OCI-LY1 (cell line): Measurements from ENCODE around the gene RPL7A.
"Not testable (repeated sequence)": the region's sequence is repeated elsewhere in the genome, so short reads cannot be mapped to it uniquely, and the experiment has no call there.

Source experiments
- H2AFZ ChIP-seq: fragments of 200-600 bp; sonication (generic), shearing (Covaris generic); 2 replicates; pipeline ENCODE4 v1.6.0; 2014; ENCODE audit warnings: antibody characterized with exemption, mild to moderate bottlenecking, low read length
- H3F3A ChIP-seq: fragments of 200-600 bp; sonication (generic), shearing (Covaris generic); 2 replicates; pipeline ENCODE4 v1.6.0; 2014; ENCODE audit warnings: mild to moderate bottlenecking, antibody characterized with exemption, low read length, moderate library complexity; ENCODE audit not compliant: insufficient read depth
- H3K27ac ChIP-seq: fragments of 200-600 bp; sonication (generic); 2 replicates; pipeline ENCODE4 v1.5.1; 2014; ENCODE audit warnings: low read length, mixed run types, mild to moderate bottlenecking, low read depth; ENCODE audit not compliant: poor library complexity, severe bottlenecking
- H3K27me3 ChIP-seq: fragments of 200-600 bp; sonication (generic); 2 replicates; pipeline ENCODE4 v1.6.0; 2014; ENCODE audit warnings: antibody characterized with exemption, mild to moderate bottlenecking, low read length, moderate library complexity; ENCODE audit not compliant: insufficient read depth
- H3K36me3 ChIP-seq: fragments of 200-600 bp; sonication (generic); 2 replicates; pipeline ENCODE4 v1.6.1; 2014; ENCODE audit warnings: mild to moderate bottlenecking, antibody characterized with exemption, low read length, moderate library complexity, mixed read lengths; ENCODE audit not compliant: insufficient read depth
- H3K4me1 ChIP-seq: fragments of 200-600 bp; sonication (generic); 2 replicates; pipeline ENCODE4 v1.5.1; 2014; ENCODE audit warnings: mild to moderate bottlenecking, low read length, moderate library complexity; ENCODE audit not compliant: insufficient read depth, severe bottlenecking
- H3K4me2 ChIP-seq: fragments of 200-600 bp; sonication (generic), shearing (Covaris generic); 2 replicates; pipeline ENCODE4 v1.6.1; 2014; ENCODE audit warnings: low read length
- H3K4me3 ChIP-seq: fragments of 200-600 bp; sonication (generic); 2 replicates; pipeline ENCODE4 v1.5.1; 2014; ENCODE audit warnings: low read length, low read depth, mild to moderate bottlenecking, mixed read lengths; ENCODE audit not compliant: poor library complexity, severe bottlenecking
- H3K79me2 ChIP-seq: fragments of 200-600 bp; shearing (Covaris generic); 2 replicates; pipeline ENCODE4 v1.6.1; 2016; ENCODE audit warnings: mixed run types, low read length, mixed read lengths; ENCODE audit not compliant: insufficient read depth
- H3K9ac ChIP-seq: fragments of 200-600 bp; sonication (generic), shearing (Covaris generic); 2 replicates; pipeline ENCODE4 v1.6.1; 2014; ENCODE audit warnings: mild to moderate bottlenecking, low read length, mixed read lengths
- H3K9me2 ChIP-seq: fragments of 200-600 bp; sonication (generic), shearing (Covaris generic); 2 replicates; pipeline ENCODE4 v1.6.1; 2014; ENCODE audit warnings: low read depth, mild to moderate bottlenecking, low read length, mixed read lengths
- H3K9me3 ChIP-seq: fragments of 200-600 bp; shearing (Covaris generic); 2 replicates; pipeline ENCODE4 v1.6.1; 2014; ENCODE audit warnings: low read length, mixed read lengths
- H4K20me1 ChIP-seq: fragments of 200-600 bp; sonication (generic), shearing (Covaris generic); 2 replicates; pipeline ENCODE4 v1.6.0; 2016; ENCODE audit warnings: mild to moderate bottlenecking, low read length; ENCODE audit not compliant: insufficient read depth
- EZH2 ChIP-seq: fragments of 200-600 bp; sonication (generic), shearing (Covaris generic); IDR thresholded peaks from 2 replicates; pipeline ENCODE4 v1.8.0; 2017; ENCODE audit warnings: borderline replicate concordance, mixed run types, mild to moderate bottlenecking, antibody characterized with exemption, low read length, moderate library complexity, mixed read lengths
- TF ChIP-seq, protein P1 (sequence below): fragments of 200-600 bp; sonication (generic), shearing (Covaris generic); IDR thresholded peaks from 2 replicates; pipeline ENCODE4 v1.5.1; 2017; ENCODE audit warnings: mild to moderate bottlenecking, antibody characterized with exemption, low read length, moderate library complexity, mixed read lengths

The RPL7A gene

DNA sequence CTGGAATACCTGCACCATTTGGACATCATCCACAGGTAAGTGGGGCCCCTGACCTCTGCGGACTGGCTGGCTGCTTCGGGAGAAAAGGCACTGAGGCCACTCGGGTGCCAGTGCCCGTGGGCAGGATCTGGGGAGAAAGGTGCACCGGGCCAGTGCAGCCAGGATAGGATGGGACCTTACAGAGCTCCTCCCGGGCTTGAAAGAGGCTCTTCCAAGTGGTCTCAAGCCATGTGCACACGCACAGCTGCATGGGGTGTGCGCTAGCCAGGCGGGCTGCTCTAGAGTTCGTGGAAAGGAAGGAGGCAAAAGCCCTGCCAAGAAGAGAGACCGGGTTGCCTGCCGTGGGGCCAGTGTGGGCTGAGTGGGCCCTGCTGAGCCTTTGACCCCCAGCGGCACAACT, 41.5 kb downstream of the RPL7A start:
- Histone ChIP-seq H3K4me3 (no peak overlapping the region), H3K27me3 (peaks cover 7% of the 10 kb centered on the region; the same call in 1 of the 2 replicates), H3K9me2 (no peaks in the 10 kb centered on the region), H3K36me3 (no peaks in the 10 kb centered on the region; the same call in 1 of the 2 replicates), H3K9me3 (no peaks in the 10 kb centered on the region), H3K9ac (no peak overlapping the region), H3K79me2 (no peaks in the 10 kb centered on the region), H4K20me1 (no peaks in the 10 kb centered on the region), H3K4me2 (no peak overlapping the region), H3F3A (no peaks in the 10 kb centered on the region), H3K27ac (no peak overlapping the region), H3K4me1 (no peaks in the 10 kb centered on the region), H2AFZ (no peak overlapping the region)
- TF ChIP-seq EZH2: no peak
- TF ChIP-seq, protein P1, sequence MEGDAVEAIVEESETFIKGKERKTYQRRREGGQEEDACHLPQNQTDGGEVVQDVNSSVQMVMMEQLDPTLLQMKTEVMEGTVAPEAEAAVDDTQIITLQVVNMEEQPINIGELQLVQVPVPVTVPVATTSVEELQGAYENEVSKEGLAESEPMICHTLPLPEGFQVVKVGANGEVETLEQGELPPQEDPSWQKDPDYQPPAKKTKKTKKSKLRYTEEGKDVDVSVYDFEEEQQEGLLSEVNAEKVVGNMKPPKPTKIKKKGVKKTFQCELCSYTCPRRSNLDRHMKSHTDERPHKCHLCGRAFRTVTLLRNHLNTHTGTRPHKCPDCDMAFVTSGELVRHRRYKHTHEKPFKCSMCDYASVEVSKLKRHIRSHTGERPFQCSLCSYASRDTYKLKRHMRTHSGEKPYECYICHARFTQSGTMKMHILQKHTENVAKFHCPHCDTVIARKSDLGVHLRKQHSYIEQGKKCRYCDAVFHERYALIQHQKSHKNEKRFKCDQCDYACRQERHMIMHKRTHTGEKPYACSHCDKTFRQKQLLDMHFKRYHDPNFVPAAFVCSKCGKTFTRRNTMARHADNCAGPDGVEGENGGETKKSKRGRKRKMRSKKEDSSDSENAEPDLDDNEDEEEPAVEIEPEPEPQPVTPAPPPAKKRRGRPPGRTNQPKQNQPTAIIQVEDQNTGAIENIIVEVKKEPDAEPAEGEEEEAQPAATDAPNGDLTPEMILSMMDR: no peak

DNA sequence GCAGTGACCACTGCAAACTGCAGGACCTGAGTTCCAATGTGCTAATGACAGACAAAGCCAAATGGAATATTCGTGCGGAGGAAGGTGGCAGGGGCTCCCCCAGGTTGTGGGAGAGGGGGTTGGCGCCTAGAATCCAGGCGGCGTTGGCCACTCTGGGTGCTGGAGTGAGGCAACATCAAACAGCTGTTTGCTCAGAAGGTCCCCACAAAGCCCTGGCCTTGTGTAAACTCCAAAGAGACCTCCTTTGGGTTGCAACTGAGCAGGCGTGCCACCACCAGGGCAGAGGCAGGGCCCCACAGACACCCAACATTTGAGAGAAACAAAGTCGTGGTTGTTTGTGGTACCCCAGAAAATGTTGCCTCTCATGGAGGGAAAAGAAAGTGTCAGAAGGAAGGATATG, 42.7 kb downstream of the RPL7A start:
- no peak for TF ChIP-seq EZH2
- TF ChIP-seq, protein P1: no peak
- H3K4me1 ChIP-seq: no peaks in the 10 kb centered on the region

DNA sequence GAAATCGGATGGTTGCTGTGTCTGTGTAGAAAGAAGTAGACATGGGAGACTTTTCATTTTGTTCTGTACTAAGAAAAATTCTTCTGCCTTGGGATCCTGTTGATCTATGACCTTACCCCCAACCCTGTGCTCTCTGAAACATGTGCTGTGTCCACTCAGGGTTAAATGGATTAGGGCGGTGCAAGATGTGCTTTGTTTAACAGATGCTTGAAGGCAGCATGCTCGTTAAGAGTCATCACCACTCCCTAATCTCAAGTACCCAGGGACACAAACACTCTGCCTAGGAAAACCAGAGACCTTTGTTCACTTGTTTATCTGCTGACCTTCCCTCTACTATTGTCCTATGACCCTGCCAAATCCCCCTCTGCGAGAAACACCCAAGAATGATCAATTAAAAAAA, 43.4 kb downstream of the RPL7A start:
- H3K27me3 ChIP-seq, H2AFZ ChIP-seq, H4K20me1 ChIP-seq, H3K9me3 ChIP-seq, H3K4me1 ChIP-seq, H3K79me2 ChIP-seq, H3K4me2 ChIP-seq, H3K27ac ChIP-seq, H3F3A ChIP-seq, H3K4me3 ChIP-seq, H3K36me3 ChIP-seq, H3K9me2 ChIP-seq, H3K9ac ChIP-seq: not testable (repeated sequence)

More for the DNA sequence above, 42.7 kb downstream of the RPL7A start:
- Histone ChIP-seq H3K27me3 (peaks cover 7% of the 10 kb centered on the region; the same call in 1 of the 2 replicates), H3K9ac (no peak overlapping the region), H3K27ac (no peak overlapping the region), H3K4me3 (no peak overlapping the region), H3K4me2 (no peak overlapping the region), H3K9me2 (no peaks in the 10 kb centered on the region), H3K36me3 (no peaks in the 10 kb centered on the region; the same call in 1 of the 2 replicates), H3K79me2 (no peaks in the 10 kb centered on the region), H2AFZ (no peak overlapping the region), H3K9me3 (no peaks in the 10 kb centered on the region), H3F3A (no peaks in the 10 kb centered on the region), H4K20me1 (no peaks in the 10 kb centered on the region)

DNA sequence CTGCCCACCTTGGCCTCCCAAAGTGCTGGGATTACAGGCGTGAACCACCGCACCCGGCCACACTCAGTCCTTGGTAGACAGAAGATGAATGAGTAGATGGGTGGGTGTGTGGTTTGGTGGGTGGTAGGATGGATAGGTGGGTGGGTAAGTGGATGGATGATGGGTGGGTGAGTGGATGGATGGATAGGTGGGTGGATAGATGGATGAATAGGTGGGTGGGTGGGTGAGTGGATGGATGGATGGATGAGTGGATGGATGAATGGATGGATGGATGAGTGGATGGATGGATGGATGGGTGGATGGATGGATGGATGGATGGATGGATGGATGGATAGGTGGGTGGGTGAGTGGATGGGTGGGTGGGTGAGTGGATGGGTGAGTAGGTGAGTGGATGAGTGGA, 44.3 kb downstream of the RPL7A start:
- not testable (repeated sequence) for H3K27me3 ChIP-seq, H3K79me2 ChIP-seq, H3K4me1 ChIP-seq, H3K27ac ChIP-seq, H3K4me3 ChIP-seq, H3K36me3 ChIP-seq, H2AFZ ChIP-seq, H3K9me3 ChIP-seq, H3F3A ChIP-seq, H4K20me1 ChIP-seq, H3K9me2 ChIP-seq, H3K4me2 ChIP-seq, H3K9ac ChIP-seq
